HS-5 (cell line): ENCODE data around the gene WDR1.

ENCODE experiments used
- DNase-seq: peaks from one replicate; pipeline ENCODE4 v3.0.0-alpha.2; 2012; ENCODE audit warnings: low read depth

WDR1 gene

GRCh38 chr4:10040049-10040892 lies 76.3 kb downstream of the WDR1 start:
- no peak for DNase-seq

- DNase-seq, result no peak
These were observed 79.7 kb downstream of the WDR1 start for GRCh38 chr4:10036807-10037342.

- DNase-seq, result no peak
These were observed 81.5 kb downstream of the WDR1 start for GRCh38 chr4:10035130-10035529.

GRCh38 chr4:10034612-10035104 lies 81.9 kb downstream of the WDR1 start:
- DNase-seq, result no peak

- DNase-seq, result no peak
These were observed 82.5 kb downstream of the WDR1 start for GRCh38 chr4:10034136-10034535.

GRCh38 chr4:10033191-10033881 lies 83.3 kb downstream of the WDR1 start:
- DNase-seq, result peak; percentile 39

- DNase-seq, result peak; percentile 71
These were observed 84.0 kb downstream of the WDR1 start for GRCh38 chr4:10032625-10033024.

- no peak for DNase-seq
These were observed 84.7 kb downstream of the WDR1 start for GRCh38 chr4:10031668-10032590.

GRCh38 chr4:10030972-10031667 lies 85.5 kb downstream of the WDR1 start:
- DNase-seq, result no peak

- DNase-seq, result no peak
These were observed 87.2 kb downstream of the WDR1 start for GRCh38 chr4:10029403-10029802.

- no peak for DNase-seq
These were observed 87.7 kb downstream of the WDR1 start for GRCh38 chr4:10028910-10029309.

- no peak for DNase-seq
These were observed 90.1 kb downstream of the WDR1 start for GRCh38 chr4:10026485-10026884.

- DNase-seq, result no peak
These were observed 91.3 kb downstream of the WDR1 start for GRCh38 chr4:10025230-10025806.
